Smooth muscle cell (in vitro differentiated cells): ENCODE measurements around the gene EML2. TPM values are rescaled to one million over a fixed set of nuclear protein-coding genes. Genes with fewer than 3 reads are reported as not detected.
A peak's percentile ranks its signal among the peaks of the same experiment; 100 is the strongest.

Experiments used
- DNase-seq: peaks from one replicate; lab custom pipeline; 2025; ENCODE audit not compliant: unreplicated experiment; lab: John Stamatoyannopoulos, UW
- H2AFZ ChIP-seq: fragments of 200-600 bp; sonication (generic); 2 replicates; pipeline ENCODE4 v1.6.0; 2016; ENCODE audit warnings: antibody characterized with exemption, low read depth, mild to moderate bottlenecking
- H3F3A ChIP-seq: fragments of 200-600 bp; sonication (generic); 2 replicates; pipeline ENCODE4 v1.6.0; 2017; ENCODE audit warnings: antibody characterized with exemption, low read depth
- H3K27ac ChIP-seq: fragments of 200-600 bp; sonication (generic); 2 replicates; pipeline ENCODE4 v1.5.1; 2016; ENCODE audit warnings: low read depth, mild to moderate bottlenecking
- H3K27me3 ChIP-seq: fragments of 200-600 bp; sonication (generic); 2 replicates; pipeline ENCODE4 v1.6.1; 2016; ENCODE audit warnings: low read depth, mild to moderate bottlenecking
- H3K36me3 ChIP-seq: fragments of 200-600 bp; sonication (generic); 2 replicates; pipeline ENCODE4 v1.5.1; 2016; ENCODE audit warnings: low read depth
- H3K4me1 ChIP-seq: fragments of 200-600 bp; sonication (generic); 2 replicates; pipeline ENCODE4 v1.5.1; 2016; ENCODE audit warnings: low read depth
- H3K4me2 ChIP-seq: fragments of 200-600 bp; sonication (generic); 2 replicates; pipeline ENCODE4 v1.6.0; 2016; ENCODE audit warnings: mild to moderate bottlenecking
- H3K4me3 ChIP-seq: fragments of 200-600 bp; sonication (generic); 2 replicates; pipeline ENCODE4 v1.5.1; 2016; ENCODE audit warnings: mild to moderate bottlenecking
- H3K79me2 ChIP-seq: fragments of 200-600 bp; sonication (generic); 2 replicates; pipeline ENCODE4 v1.6.0; 2016; ENCODE audit warnings: low read depth, mild to moderate bottlenecking
- H3K9ac ChIP-seq: fragments of 200-600 bp; sonication (generic); 2 replicates; pipeline ENCODE4 v1.6.0; 2016; ENCODE audit warnings: low read depth
- H3K9me3 ChIP-seq: fragments of 200-600 bp; sonication (generic); replicated peaks from 2 replicates; pipeline ENCODE4 v1.5.1; 2016; ENCODE audit warnings: low read depth
- H4K20me1 ChIP-seq: fragments of 200-600 bp; sonication (generic); 2 replicates; pipeline ENCODE4 v1.6.0; 2016; ENCODE audit warnings: low read depth
- CTCF ChIP-seq: fragments of 200-600 bp; sonication (generic); IDR thresholded peaks from 2 replicates; pipeline ENCODE4 v1.5.1; 2017; ENCODE audit warnings: borderline replicate concordance, mild to moderate bottlenecking, antibody characterized with exemption; ENCODE audit not compliant: insufficient read depth, poor library complexity, severe bottlenecking
- WGBS: methylation state at CpG from one replicate; pipeline ENCODE4 v1.1.7; 2016; ENCODE audit warnings: low lambda C conversion rate; 5-methylcytosine and 5-hydroxymethylcytosine counted together
- polyA plus RNA-seq: library from polyadenylated mRNA; unstranded; fragments of >200 nt; fragmentation: Nextera tagmentation; extraction: Ambion mirVana; gene quantifications from 2 replicates; pipeline ENCODE4 v1.2.1, GENCODE V29; 2016
- total RNA-seq: library from RNA; depleted of rRNA; stranded (reverse); fragments of >200 nt; gene quantifications from 2 replicates; pipeline ENCODE4 v1.2.3, GENCODE V29; 2014

Gene EML2
- total and polyA plus RNA-seq, 2 experiments from 2014 or later = 7.7 to 19.0 TPM

GRCh38 chr19:45600340-45600885 lies 38.8 kb downstream of the EML2 start:
- Histone ChIP-seq H3K27me3 (peaks cover 76% of the 10 kb centered on the region), H3K9me3 (no peaks in the 10 kb centered on the region), H4K20me1 (no peaks in the 10 kb centered on the region), H3K79me2 (no peaks in the 10 kb centered on the region), H3K27ac (no peak overlapping the region), H2AFZ (no peak overlapping the region), H3K4me2 (no peak overlapping the region), H3K4me1 (no peaks in the 10 kb centered on the region), H3K4me3 (no peak overlapping the region), H3K9ac (no peak overlapping the region), H3K36me3 (no peaks in the 10 kb centered on the region), H3F3A (no peaks in the 10 kb centered on the region)
- WGBS = 56% methylated on average over 4 of the region's 5 CpGs
- DNase-seq = no peak
- no peak for TF ChIP-seq CTCF

DNA sequence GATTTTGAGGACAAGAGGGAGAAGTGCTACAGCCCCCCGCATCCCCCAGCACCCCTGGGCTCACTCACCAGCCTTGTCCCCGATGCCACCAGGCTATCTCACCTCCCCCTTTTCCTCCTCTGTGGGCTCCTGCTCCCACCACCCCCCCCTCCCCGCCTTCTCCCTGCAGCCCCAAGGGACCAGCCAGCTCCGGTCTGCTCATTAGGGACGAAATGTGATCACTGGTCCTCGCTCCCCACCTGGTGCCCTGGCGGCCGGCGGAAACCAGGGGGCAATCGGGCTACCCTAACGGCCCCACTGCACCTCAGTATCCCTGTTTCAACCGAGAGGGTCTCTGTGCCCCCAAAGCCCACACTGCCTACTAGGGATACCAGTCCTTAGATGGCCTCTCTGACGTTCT lies 39.9 kb downstream of the EML2 start:
- H3K36me3 ChIP-seq = no peaks in the 10 kb centered on the region
- WGBS = 39% methylated on average over 11 of the region's 13 CpGs
- H2AFZ ChIP-seq = no peak overlapping the region
- no peaks in the 10 kb centered on the region for H3F3A ChIP-seq
- no peak overlapping the region for H3K4me2 ChIP-seq
- no peaks in the 10 kb centered on the region for H3K4me1 ChIP-seq
- H4K20me1 ChIP-seq = no peaks in the 10 kb centered on the region
- H3K79me2 ChIP-seq = no peaks in the 10 kb centered on the region
- no peak overlapping the region for H3K9ac ChIP-seq
- TF ChIP-seq CTCF = no peak
- H3K9me3 ChIP-seq = no peaks in the 10 kb centered on the region
- DNase-seq = no peak
- H3K27ac ChIP-seq = no peak overlapping the region
- H3K4me3 ChIP-seq = no peak overlapping the region
- H3K27me3 ChIP-seq = peaks cover 77% of the 10 kb centered on the region

DNA sequence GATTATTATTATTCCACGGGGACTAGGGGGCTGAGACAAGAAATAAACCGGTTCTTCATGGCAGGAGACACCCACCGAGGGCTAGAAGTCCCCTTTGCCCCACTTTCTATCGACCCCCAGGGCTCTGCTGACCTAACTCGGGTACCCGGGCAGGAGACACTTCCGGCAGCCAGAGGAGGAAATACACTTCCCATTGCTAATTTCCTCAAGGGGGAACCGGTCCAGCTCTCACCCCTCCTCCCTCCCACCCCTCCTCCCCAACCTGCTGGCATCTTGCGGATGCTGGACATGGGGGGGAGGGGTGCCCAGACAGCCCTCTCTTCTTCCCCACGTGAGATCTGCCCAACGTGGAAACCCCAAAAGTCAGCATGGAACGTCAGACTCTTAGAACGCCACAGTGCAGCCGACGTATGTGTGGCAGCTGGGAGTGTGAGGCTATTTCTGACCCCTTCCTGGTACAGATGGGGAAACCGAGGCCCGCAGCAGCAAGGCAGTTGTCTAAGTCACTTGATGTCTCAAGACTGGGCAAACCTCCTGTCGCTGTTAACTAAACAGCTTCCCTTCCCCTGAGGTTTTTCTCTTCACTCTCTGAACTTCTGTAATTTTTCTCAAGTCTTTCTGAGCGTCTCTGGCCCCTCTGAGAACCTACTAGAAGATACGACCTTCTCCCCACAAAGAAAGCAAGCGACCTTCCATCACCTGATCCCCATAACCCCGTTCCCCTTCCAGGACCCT lies 40.8 kb downstream of the EML2 start:
- H3K79me2 ChIP-seq = no peaks in the 10 kb centered on the region
- H3K4me1 ChIP-seq = no peaks in the 10 kb centered on the region
- no peak overlapping the region for H3K4me3 ChIP-seq
- H3K9me3 ChIP-seq = no peaks in the 10 kb centered on the region
- no peaks in the 10 kb centered on the region for H3K36me3 ChIP-seq
- no peaks in the 10 kb centered on the region for H3F3A ChIP-seq
- WGBS = 17% methylated on average over 22 of the region's 22 CpGs
- peaks cover 77% of the 10 kb centered on the region for H3K27me3 ChIP-seq
- no peaks in the 10 kb centered on the region for H4K20me1 ChIP-seq
- no peak for TF ChIP-seq CTCF
- peak overlapping the region; percentile 57 for H3K4me2 ChIP-seq
- H2AFZ ChIP-seq = no peak overlapping the region
- no peak overlapping the region for H3K27ac ChIP-seq
- no peak for DNase-seq
- no peak overlapping the region for H3K9ac ChIP-seq
